ENCODE results near the gene PROM1. TPM values are rescaled to one million over a fixed set of nuclear protein-coding genes. Genes with fewer than 3 reads are reported as not detected.

PROM1 gene
- total RNA-seq, 2 experiments from 2014 or later = not detected

DNA sequence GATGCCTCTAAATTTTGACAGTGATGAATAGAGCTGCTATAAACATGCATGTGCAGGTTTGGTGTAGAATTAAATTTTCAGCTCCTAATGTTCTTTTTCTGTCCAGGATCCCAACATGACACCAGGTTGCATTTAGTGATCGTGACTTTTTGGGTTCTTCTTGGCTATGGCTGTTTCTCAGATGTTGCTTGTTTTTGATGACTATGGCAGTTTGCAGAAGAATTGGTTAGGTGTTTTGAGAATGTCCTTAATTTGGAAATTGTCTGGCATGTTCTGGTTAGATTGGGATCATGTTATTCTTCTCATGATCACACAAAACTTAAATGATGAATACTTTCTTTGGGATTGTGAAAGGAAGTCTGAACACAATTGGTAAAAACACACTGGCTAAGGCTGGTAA, 141.5 kb downstream of the PROM1 start:
- TF ChIP-seq, protein P1, sequence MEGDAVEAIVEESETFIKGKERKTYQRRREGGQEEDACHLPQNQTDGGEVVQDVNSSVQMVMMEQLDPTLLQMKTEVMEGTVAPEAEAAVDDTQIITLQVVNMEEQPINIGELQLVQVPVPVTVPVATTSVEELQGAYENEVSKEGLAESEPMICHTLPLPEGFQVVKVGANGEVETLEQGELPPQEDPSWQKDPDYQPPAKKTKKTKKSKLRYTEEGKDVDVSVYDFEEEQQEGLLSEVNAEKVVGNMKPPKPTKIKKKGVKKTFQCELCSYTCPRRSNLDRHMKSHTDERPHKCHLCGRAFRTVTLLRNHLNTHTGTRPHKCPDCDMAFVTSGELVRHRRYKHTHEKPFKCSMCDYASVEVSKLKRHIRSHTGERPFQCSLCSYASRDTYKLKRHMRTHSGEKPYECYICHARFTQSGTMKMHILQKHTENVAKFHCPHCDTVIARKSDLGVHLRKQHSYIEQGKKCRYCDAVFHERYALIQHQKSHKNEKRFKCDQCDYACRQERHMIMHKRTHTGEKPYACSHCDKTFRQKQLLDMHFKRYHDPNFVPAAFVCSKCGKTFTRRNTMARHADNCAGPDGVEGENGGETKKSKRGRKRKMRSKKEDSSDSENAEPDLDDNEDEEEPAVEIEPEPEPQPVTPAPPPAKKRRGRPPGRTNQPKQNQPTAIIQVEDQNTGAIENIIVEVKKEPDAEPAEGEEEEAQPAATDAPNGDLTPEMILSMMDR (conservative IDR thresholded peaks at IDR 0.05; ENCODE audit: low read length) = no peak
- TF ChIP-seq EZH2phosphoT487 (IDR thresholded peaks at IDR 0.05; ENCODE audit: borderline replicate concordance, low read depth, low read length) = no peak
- intact Hi-C loops (cut with micrococcal nuclease; ENCODE audit: unreplicated experiment) = no loop called here
- Histone ChIP-seq H3K4me2 (ENCODE audit: low read length) (no peak overlapping the region), H4K20me1 (ENCODE audit: insufficient read depth, low read length) (no peaks in the 10 kb centered on the region), H3K36me3 (ENCODE audit: insufficient read depth, low read length) (no peaks in the 10 kb centered on the region), H3K4me3 (ENCODE audit: low read depth, low read length, poor library complexity, severe bottlenecking) (no peak overlapping the region), H3K79me2 (ENCODE audit: insufficient read depth, low read depth, low read length) (no peaks in the 10 kb centered on the region), H3K9me2 (ENCODE audit: insufficient read depth, low read length) (no peaks in the 10 kb centered on the region), H3K4me1 (ENCODE audit: insufficient read depth, low read length, poor library complexity, severe bottlenecking) (no peaks in the 10 kb centered on the region), H3K27ac (ENCODE audit: low read depth, low read length, poor library complexity, severe bottlenecking) (no peak overlapping the region), H2AFZ (ENCODE audit: low read length) (no peak overlapping the region), H3K9me3 (ENCODE audit: low read length) (no peaks in the 10 kb centered on the region)
- BruUV-seq (replicated peaks) = no TSS peak
- ChIA-PET POLR2A (interaction anchor here (0.5 to 0.7 kb wide), 2 partner anchors 770 to 1394 kb away, joined by 3 read pairs; no protein-coding TSS in a partner anchor), CTCF (ENCODE audit: unreplicated experiment) (no interaction called here)
- DNase-seq (ENCODE audit: low spot score) = no peak

DNA sequence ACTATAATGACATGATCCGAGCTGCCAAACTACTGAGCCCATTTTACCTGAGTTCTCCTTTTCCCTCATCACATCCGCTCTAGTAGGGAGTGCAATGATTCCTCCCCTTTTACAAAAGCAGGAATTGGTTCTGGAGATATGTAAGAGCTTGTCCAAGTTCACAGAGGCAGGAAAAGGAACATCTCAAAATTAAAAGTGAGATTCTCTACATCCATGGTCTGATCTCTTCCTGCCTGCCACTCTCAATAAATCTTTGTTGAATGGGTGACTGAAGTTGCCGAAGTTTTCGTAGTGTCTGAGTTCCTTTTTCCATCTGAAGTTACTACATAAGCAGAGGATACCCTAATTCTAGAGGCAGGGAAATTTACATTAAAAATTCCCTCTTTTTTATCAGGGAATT, 145.2 kb downstream of the PROM1 start, which contains the start of gene FGFBP1:
Gene FGFBP1, minus strand, starts transcription at position 101 of the 400 bp plus-strand sequence. CDS start 2,108 bp downstream, outside the sequence.
- Histone ChIP-seq H3K27ac (ENCODE audit: low read depth, low read length, poor library complexity, severe bottlenecking) (no peak within 1 kb of the TSS), H3K4me2 (ENCODE audit: low read length) (no peak within 1 kb of the TSS), H3K79me2 (ENCODE audit: insufficient read depth, low read depth, low read length) (no peaks in the 10 kb centered on the region), H3K36me3 (ENCODE audit: insufficient read depth, low read length) (no peaks in the 10 kb centered on the region), H3K4me1 (ENCODE audit: insufficient read depth, low read length, poor library complexity, severe bottlenecking) (no peaks in the 10 kb centered on the region), H4K20me1 (ENCODE audit: insufficient read depth, low read length) (no peaks in the 10 kb centered on the region), H3K9me2 (ENCODE audit: insufficient read depth, low read length) (no peaks in the 10 kb centered on the region), H3K9me3 (ENCODE audit: low read length) (no peaks in the 10 kb centered on the region), H2AFZ (ENCODE audit: low read length) (no peak within 1 kb of the TSS), H3K4me3 (ENCODE audit: low read depth, low read length, poor library complexity, severe bottlenecking) (no peak within 1 kb of the TSS)
- BruUV-seq (replicated peaks) = no TSS peak
- intact Hi-C loops (cut with micrococcal nuclease; ENCODE audit: unreplicated experiment) = no loop called here
- POLR2A ChIA-PET = interaction anchor here (0.6 kb wide), 1 partner anchor 120 kb away, joined by 3 read pairs; no protein-coding TSS in a partner anchor
- TF ChIP-seq, protein P1 (conservative IDR thresholded peaks at IDR 0.05; ENCODE audit: low read length) = no peak
- no peak for TF ChIP-seq EZH2phosphoT487 (IDR thresholded peaks at IDR 0.05; ENCODE audit: borderline replicate concordance, low read depth, low read length)
- CTCF ChIA-PET (ENCODE audit: unreplicated experiment) = interaction anchor here (0.6 kb wide), 1 partner anchor 1951 kb away, joined by 3 read pairs; no protein-coding TSS in a partner anchor
- no peak for DNase-seq (ENCODE audit: low spot score)

DNA sequence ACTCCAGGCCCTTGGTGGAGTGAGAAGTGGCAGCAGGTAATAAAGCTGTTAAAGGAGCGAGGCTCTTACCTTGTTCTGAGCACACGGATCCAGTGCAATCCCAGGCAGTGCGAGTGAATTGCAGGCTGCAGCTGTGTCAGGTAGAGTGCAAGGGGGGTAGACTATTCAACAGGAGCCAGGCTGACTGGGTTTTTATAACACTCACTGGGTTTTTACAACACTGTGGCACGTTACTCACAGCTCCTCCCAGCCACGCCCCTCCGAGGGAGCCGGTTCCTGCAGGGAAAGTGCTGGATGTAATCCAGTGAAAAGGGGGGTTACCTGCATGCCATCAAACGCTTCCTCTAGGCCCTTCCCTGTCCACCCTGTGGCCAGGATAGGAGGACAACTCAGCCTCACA, 145.6 kb downstream of the PROM1 start:
- H3K4me2 ChIP-seq (ENCODE audit: low read length) = no peak overlapping the region
- no peak overlapping the region for H3K4me3 ChIP-seq (ENCODE audit: low read depth, low read length, poor library complexity, severe bottlenecking)
- no peaks in the 10 kb centered on the region for H3K79me2 ChIP-seq (ENCODE audit: insufficient read depth, low read depth, low read length)
- no peaks in the 10 kb centered on the region for H3K9me2 ChIP-seq (ENCODE audit: insufficient read depth, low read length)
- ChIA-PET POLR2A (no interaction called here), CTCF (ENCODE audit: unreplicated experiment) (no interaction called here)
- H3K27ac ChIP-seq (ENCODE audit: low read depth, low read length, poor library complexity, severe bottlenecking) = no peak overlapping the region
- H3K36me3 ChIP-seq (ENCODE audit: insufficient read depth, low read length) = no peaks in the 10 kb centered on the region
- no peaks in the 10 kb centered on the region for H4K20me1 ChIP-seq (ENCODE audit: insufficient read depth, low read length)
- BruUV-seq (replicated peaks) = no TSS peak
- no peak for DNase-seq (ENCODE audit: low spot score)
- no peak overlapping the region for H2AFZ ChIP-seq (ENCODE audit: low read length)
- intact Hi-C loops (cut with micrococcal nuclease; ENCODE audit: unreplicated experiment) = no loop called here
- H3K9me3 ChIP-seq (ENCODE audit: low read length) = no peaks in the 10 kb centered on the region
- no peaks in the 10 kb centered on the region for H3K4me1 ChIP-seq (ENCODE audit: insufficient read depth, low read length, poor library complexity, severe bottlenecking)
- TF ChIP-seq EZH2phosphoT487 (IDR thresholded peaks at IDR 0.05; ENCODE audit: borderline replicate concordance, low read depth, low read length) = no peak
- TF ChIP-seq, protein P1 (conservative IDR thresholded peaks at IDR 0.05; ENCODE audit: low read length) = no peak

All from OCI-LY7 (cell line).